Fibroblast of lung (primary cell): ENCODE measurements around the gene SLC2A3. TPM values are rescaled to one million over a fixed set of nuclear protein-coding genes. Genes with fewer than 3 reads are reported as not detected.
"Not testable (repeated sequence)": the region's sequence is repeated elsewhere in the genome, so short reads cannot be mapped to it uniquely, and the experiment has no call there.

Experiments
- DNase-seq, 2 donors: peaks; one replicate each; pipeline versions ENCODE4 v3.0.0 to v3.0.0-alpha.2; 2010; ENCODE audit warnings: low read depth in 2 of 2
- H2AFZ ChIP-seq: 2 replicates; pipeline ENCODE4 v1.5.1; 2012; ENCODE audit warnings: low read length, control low read depth, inconsistent platforms
- H3K27ac ChIP-seq: 2 replicates; pipeline ENCODE4 v1.5.1; 2011; ENCODE audit warnings: low read length, control low read depth; ENCODE audit not compliant: insufficient read depth
- H3K27me3 ChIP-seq: 2 replicates; pipeline ENCODE4 v1.5.1; 2011; ENCODE audit warnings: mild to moderate bottlenecking, low read length; ENCODE audit not compliant: control insufficient read depth, insufficient read depth
- H3K36me3 ChIP-seq: 2 replicates; pipeline ENCODE4 v1.5.1; 2011; ENCODE audit warnings: low read length; ENCODE audit not compliant: control insufficient read depth, insufficient read depth
- H3K4me1 ChIP-seq: 2 replicates; pipeline ENCODE4 v1.5.1; 2011; ENCODE audit warnings: low read length; ENCODE audit not compliant: control insufficient read depth, insufficient read depth; ENCODE audit errors: extremely low read depth
- H3K4me2 ChIP-seq: 2 replicates; pipeline ENCODE4 v1.5.1; 2011; ENCODE audit warnings: low read length, control low read depth; ENCODE audit not compliant: insufficient read depth; ENCODE audit errors: extremely low read depth
- H3K4me3 ChIP-seq, 4 experiments: fragments of 200-600 bp in 1 of 4; sonication (generic) in 1 of 4; replicated peaks in 1 of 4; 2 replicates each; pipeline ENCODE4 v1.5.1; 2011 to 2016; ENCODE audit warnings: low read length in 4 of 4, low read depth in 3 of 4, mild to moderate bottlenecking in 3 of 4, control low read depth in 2 of 4, inconsistent platforms in 1 of 4, mixed read lengths in 1 of 4; ENCODE audit not compliant: insufficient read depth in 1 of 4; ENCODE audit errors: control extremely low read depth in 1 of 4
- H3K79me2 ChIP-seq: 2 replicates; pipeline ENCODE4 v1.5.1; 2012; ENCODE audit warnings: mild to moderate bottlenecking, low read length, inconsistent platforms; ENCODE audit not compliant: control insufficient read depth, insufficient read depth
- H3K9ac ChIP-seq: 2 replicates; pipeline ENCODE4 v1.5.1; 2011; ENCODE audit warnings: mild to moderate bottlenecking, low read length, control low read depth; ENCODE audit not compliant: insufficient read depth
- H3K9me3 ChIP-seq: 2 replicates; pipeline ENCODE4 v1.5.1; 2012; ENCODE audit warnings: low read depth, low read length; ENCODE audit not compliant: control insufficient read depth, insufficient read depth
- H4K20me1 ChIP-seq: 2 replicates; pipeline ENCODE4 v1.5.1; 2011; ENCODE audit warnings: low read length; ENCODE audit not compliant: control insufficient read depth, insufficient read depth; ENCODE audit errors: extremely low read depth
- EZH2 ChIP-seq: IDR thresholded peaks from 2 replicates; pipeline ENCODE4 v1.5.1; 2012; ENCODE audit warnings: low read length, control low read depth, mild to moderate bottlenecking; ENCODE audit errors: missing control alignments
- polyA plus RNA-seq, 2 donors: library from polyadenylated mRNA; depleted of rRNA in 1 of 2; stranded (reverse) in 1 of 2; unstranded in 1 of 2; fragments of >200 nt; gene quantifications; 2 replicates each; pipeline ENCODE4 v1.2.1, GENCODE V29; 2011 to 2012; ENCODE audit warnings: missing spikeins in 1 of 2
- total RNA-seq: library from RNA; depleted of rRNA; stranded (reverse); fragments of >200 nt; gene quantifications from 2 replicates; pipeline ENCODE4 v1.2.1, GENCODE V29; 2014
- TF ChIP-seq, protein P1 (sequence below), 2 donors: IDR thresholded peaks in 1 of 2; conservative IDR thresholded peaks in 1 of 2; 1 replicate in 1 of 2; 2 replicates in 1 of 2; pipeline ENCODE4 v1.5.1; 2011 to 2012; ENCODE audit warnings: low read length in 2 of 2, control low read depth in 1 of 2, inconsistent platforms in 1 of 2, low read depth in 1 of 2, mild to moderate bottlenecking in 1 of 2

SLC2A3 gene
- total and polyA plus RNA-seq, 2 donors (not counting 1 experiment from before 2014, with no cell fraction given): 124 to 127 TPM

DNA sequence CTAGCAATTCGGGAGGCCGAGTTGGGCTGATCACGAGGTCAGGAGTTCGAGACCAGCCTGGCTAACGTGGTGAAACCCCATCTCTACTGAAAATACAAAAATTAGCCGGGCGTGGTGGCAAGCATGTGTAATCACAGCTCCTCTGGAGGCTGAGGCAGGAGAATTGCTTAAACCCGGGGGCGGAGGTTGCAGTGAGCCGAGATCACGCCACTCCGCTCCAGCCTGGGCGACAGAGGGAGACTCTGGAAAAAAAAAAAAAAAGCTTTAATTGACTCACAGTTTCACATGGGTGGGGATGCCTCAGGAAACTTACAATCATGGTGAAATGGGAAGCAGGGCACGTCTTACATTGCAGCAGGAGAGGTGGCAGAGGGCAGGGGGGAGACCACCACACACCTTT lies 30.6 kb upstream of the SLC2A3 start:
- H3K36me3 ChIP-seq: no peaks in the 10 kb centered on the region
- peak in 1 of 2 donors; percentile 19 for DNase-seq
- no peak overlapping the region for H2AFZ ChIP-seq
- H3K9ac ChIP-seq: no peak overlapping the region
- TF ChIP-seq EZH2: no peak
- TF ChIP-seq, protein P1, sequence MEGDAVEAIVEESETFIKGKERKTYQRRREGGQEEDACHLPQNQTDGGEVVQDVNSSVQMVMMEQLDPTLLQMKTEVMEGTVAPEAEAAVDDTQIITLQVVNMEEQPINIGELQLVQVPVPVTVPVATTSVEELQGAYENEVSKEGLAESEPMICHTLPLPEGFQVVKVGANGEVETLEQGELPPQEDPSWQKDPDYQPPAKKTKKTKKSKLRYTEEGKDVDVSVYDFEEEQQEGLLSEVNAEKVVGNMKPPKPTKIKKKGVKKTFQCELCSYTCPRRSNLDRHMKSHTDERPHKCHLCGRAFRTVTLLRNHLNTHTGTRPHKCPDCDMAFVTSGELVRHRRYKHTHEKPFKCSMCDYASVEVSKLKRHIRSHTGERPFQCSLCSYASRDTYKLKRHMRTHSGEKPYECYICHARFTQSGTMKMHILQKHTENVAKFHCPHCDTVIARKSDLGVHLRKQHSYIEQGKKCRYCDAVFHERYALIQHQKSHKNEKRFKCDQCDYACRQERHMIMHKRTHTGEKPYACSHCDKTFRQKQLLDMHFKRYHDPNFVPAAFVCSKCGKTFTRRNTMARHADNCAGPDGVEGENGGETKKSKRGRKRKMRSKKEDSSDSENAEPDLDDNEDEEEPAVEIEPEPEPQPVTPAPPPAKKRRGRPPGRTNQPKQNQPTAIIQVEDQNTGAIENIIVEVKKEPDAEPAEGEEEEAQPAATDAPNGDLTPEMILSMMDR (conservative IDR thresholded peaks at IDR 0.05 in 1 of 2, IDR thresholded peaks at IDR 0.05 in 1 of 2; ENCODE audit: low read depth in 1 of 2, low read length in 2 of 2): no peak
- H3K4me3 ChIP-seq: no peak overlapping the region
- H3K79me2 ChIP-seq: no peaks in the 10 kb centered on the region
- H3K4me2 ChIP-seq: no peak overlapping the region
- H3K9me3 ChIP-seq: no peaks in the 10 kb centered on the region
- no peak overlapping the region for H3K27ac ChIP-seq
- peaks cover 3% of the 10 kb centered on the region for H3K4me1 ChIP-seq
- H3K27me3 ChIP-seq: no peaks in the 10 kb centered on the region
- H4K20me1 ChIP-seq: no peaks in the 10 kb centered on the region

DNA sequence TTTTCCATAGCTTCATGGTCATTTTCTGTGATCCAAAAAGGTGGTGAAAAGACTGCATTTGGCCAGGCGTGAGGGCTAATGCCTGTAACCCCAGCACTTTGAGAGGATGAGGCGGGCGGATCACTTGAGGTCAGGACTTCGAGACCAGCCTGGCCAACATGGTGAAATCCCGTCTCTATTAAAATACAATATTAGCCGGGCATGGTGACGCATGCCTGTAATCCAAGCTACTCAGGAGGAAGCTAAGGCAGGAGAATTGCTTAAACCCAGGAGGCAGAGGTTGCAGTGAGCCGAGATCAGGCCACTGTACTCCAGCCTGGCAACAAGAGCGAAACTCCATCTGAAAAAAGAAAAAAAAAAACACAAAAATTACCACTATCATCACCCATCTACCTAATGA lies 28.7 kb upstream of the SLC2A3 start:
- H3K4me2 ChIP-seq, H3K27ac ChIP-seq, H3K27me3 ChIP-seq, H4K20me1 ChIP-seq, H3K4me1 ChIP-seq, H3K9me3 ChIP-seq, H3K4me3 ChIP-seq, H3K79me2 ChIP-seq, H3K9ac ChIP-seq, DNase-seq, H3K36me3 ChIP-seq, H2AFZ ChIP-seq: not testable (repeated sequence)

DNA sequence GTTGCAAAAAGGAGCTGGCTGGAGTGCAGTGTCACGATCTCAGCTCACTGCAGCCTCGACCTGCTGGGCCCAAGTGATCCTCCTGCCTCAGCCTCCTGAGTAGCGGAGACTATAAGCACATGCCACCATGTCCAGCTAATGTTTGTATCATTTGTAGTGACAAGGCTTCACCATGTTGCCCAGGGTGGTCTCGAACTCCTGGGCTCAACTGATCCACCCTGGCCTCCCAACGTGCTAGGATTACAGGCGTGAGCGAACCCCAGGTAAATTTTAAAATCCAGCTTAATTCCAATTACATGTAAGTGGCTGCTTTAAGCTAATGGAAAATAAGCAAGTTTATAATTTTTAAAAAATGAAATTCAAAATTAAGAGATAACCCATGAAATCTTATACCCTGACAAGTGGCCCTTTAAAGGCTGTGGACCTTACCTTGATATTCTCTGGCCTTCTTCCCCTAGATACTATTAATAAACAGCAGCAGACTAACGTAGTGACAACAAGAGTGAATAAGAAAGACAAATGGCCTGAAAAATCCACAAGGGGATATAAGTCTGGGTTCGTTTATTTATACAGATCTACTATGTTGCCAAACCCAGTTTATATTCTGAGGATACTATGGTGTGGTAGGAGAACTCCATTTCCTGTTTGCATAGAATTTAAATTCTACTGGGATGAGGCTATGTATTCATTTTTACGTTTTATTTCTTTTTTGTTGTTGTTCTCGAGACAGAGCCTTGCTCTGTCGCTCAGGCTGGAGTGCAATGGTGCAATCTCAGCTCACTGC lies 25.6 kb upstream of the SLC2A3 start:
- Histone ChIP-seq H4K20me1 (no peaks in the 10 kb centered on the region), H3K4me1 (peaks cover 11% of the 10 kb centered on the region), H2AFZ (no peak overlapping the region), H3K36me3 (no peaks in the 10 kb centered on the region), H3K79me2 (no peaks in the 10 kb centered on the region), H3K9ac (no peak overlapping the region), H3K27ac (peak overlapping the region; percentile 86), H3K27me3 (no peaks in the 10 kb centered on the region), H3K4me3 (peak overlapping the region in 3 of 4 experiments; percentile 47 to 86 (median 67)), H3K4me2 (peak overlapping the region; percentile 89), H3K9me3 (no peaks in the 10 kb centered on the region)
- TF ChIP-seq, protein P1 (conservative IDR thresholded peaks at IDR 0.05 in 1 of 2, IDR thresholded peaks at IDR 0.05 in 1 of 2; ENCODE audit: low read depth in 1 of 2, low read length in 2 of 2): no peak
- TF ChIP-seq EZH2: no peak
- DNase-seq: peak; percentile 60 to 74
